Keratinocyte (primary cell): Measurements from ENCODE around the gene GOLGA7B. TPM values are rescaled to one million over a fixed set of nuclear protein-coding genes. Genes with fewer than 3 reads are reported as not detected.

Experiments used
- DNase-seq: peaks from one replicate; pipeline ENCODE4 v3.0.0-alpha.2; 2011; ENCODE audit warnings: low read depth, missing footprints, low spot score
- FAIRE-seq: peaks from 2 replicates; lab custom pipeline; 2011; peaks lifted over from hg19 to GRCh38; lab: Jason Lieb, UNC
- H2AFZ ChIP-seq: 2 replicates; pipeline ENCODE4 v1.6.0; 2012; ENCODE audit warnings: low read length, control low read depth, inconsistent platforms; ENCODE audit not compliant: control insufficient read depth
- H3K27ac ChIP-seq: 2 replicates; pipeline ENCODE4 v1.5.1; 2011; ENCODE audit warnings: low read length; ENCODE audit not compliant: control insufficient read depth, insufficient read depth
- H3K27me3 ChIP-seq: 3 replicates; pipeline ENCODE4 v1.6.0; 2011; ENCODE audit warnings: low read length; ENCODE audit not compliant: control insufficient read depth, insufficient read depth; ENCODE audit errors: extremely low read depth
- H3K36me3 ChIP-seq, 2 experiments: 2 replicates in 1 of 2; 3 replicates in 1 of 2; pipeline ENCODE4 v1.5.1; 2011; ENCODE audit warnings: low read length in 2 of 2, mild to moderate bottlenecking in 1 of 2; ENCODE audit not compliant: control insufficient read depth in 2 of 2, insufficient read depth in 2 of 2; ENCODE audit errors: extremely low read depth in 1 of 2
- H3K4me1 ChIP-seq: 3 replicates; pipeline ENCODE4 v1.5.1; 2011; ENCODE audit warnings: low read length; ENCODE audit not compliant: control insufficient read depth, insufficient read depth; ENCODE audit errors: extremely low read depth
- H3K4me2 ChIP-seq: 3 replicates; pipeline ENCODE4 v1.6.0; 2011; ENCODE audit warnings: low read depth, low read length; ENCODE audit not compliant: control insufficient read depth, insufficient read depth; ENCODE audit errors: extremely low read depth
- H3K4me3 ChIP-seq, 3 experiments: fragments of 200-600 bp in 1 of 3; sonication (generic) in 1 of 3; 2 replicates in 2 of 3; 3 replicates in 1 of 3; pipeline ENCODE4 v1.5.1; 2011 to 2016; ENCODE audit warnings: low read length in 3 of 3, mild to moderate bottlenecking in 3 of 3, control low read depth in 2 of 3, inconsistent platforms in 1 of 3, low read depth in 1 of 3, mixed read lengths in 1 of 3, mixed run types in 1 of 3, moderate library complexity in 1 of 3; ENCODE audit not compliant: control insufficient read depth in 2 of 3, insufficient read depth in 2 of 3; ENCODE audit errors: extremely low read depth in 1 of 3
- H3K79me2 ChIP-seq: 2 replicates; pipeline ENCODE4 v1.6.0; 2012; ENCODE audit warnings: low read length; ENCODE audit not compliant: control insufficient read depth, insufficient read depth
- H3K9ac ChIP-seq: 3 replicates; pipeline ENCODE4 v1.6.0; 2011; ENCODE audit warnings: low read length; ENCODE audit not compliant: control insufficient read depth, insufficient read depth; ENCODE audit errors: extremely low read depth
- H3K9me1 ChIP-seq: 3 replicates; pipeline ENCODE4 v1.6.0; 2011; ENCODE audit warnings: low read length; ENCODE audit not compliant: control insufficient read depth, insufficient read depth; ENCODE audit errors: extremely low read depth
- H3K9me3 ChIP-seq: 2 replicates; pipeline ENCODE4 v1.5.1; 2012; ENCODE audit warnings: low read depth, low read length; ENCODE audit not compliant: control insufficient read depth
- H4K20me1 ChIP-seq: 3 replicates; pipeline ENCODE4 v1.6.0; 2011; ENCODE audit warnings: low read length; ENCODE audit not compliant: control insufficient read depth, insufficient read depth; ENCODE audit errors: extremely low read depth
- EZH2 ChIP-seq: IDR thresholded peaks from one replicate; pipeline ENCODE4 v1.6.1; 2012; ENCODE audit warnings: inconsistent platforms, mild to moderate bottlenecking, low read length, moderate library complexity
- dilution Hi-C: fragments of 300-500 bp; cut with MboI; formaldehyde crosslinking; loops from one replicate; pipeline ENCODE4 v1.7.0; 2020; ENCODE audit warnings: low sequenced_read_pairs; ENCODE audit not compliant: extremely low pct_ligation_motif_present
- polyA plus RNA-seq, 5 experiments: library from polyadenylated mRNA; depleted of rRNA in 3 of 5; stranded (reverse) in 3 of 5; stranded (forward) in 1 of 5; unstranded in 1 of 5; fragments of >200 nt; gene quantifications; 1 replicate in 1 of 5; 2 replicates in 3 of 5; 3 replicates in 1 of 5; pipeline versions ENCODE4 v1.2.1 to v1.2.3, GENCODE V29; 2011 to 2012; ENCODE audit warnings: missing spikeins in 2 of 5, low read depth in 1 of 5, low replicate concordance in 1 of 5
- TF ChIP-seq, protein P1 (sequence below), 3 experiments: IDR thresholded peaks in 1 of 3; conservative IDR thresholded peaks in 1 of 3; optimal IDR thresholded peaks in 1 of 3; 2 replicates in 2 of 3; 3 replicates in 1 of 3; pipeline versions ENCODE3 to v1.5.1; 2011; ENCODE audit warnings: low read length in 3 of 3, mild to moderate bottlenecking in 3 of 3, moderate library complexity in 2 of 3, control low read depth in 1 of 3, inconsistent platforms in 1 of 3; ENCODE audit not compliant: insufficient read depth in 2 of 3; ENCODE audit errors: extremely low read depth in 1 of 3

The GOLGA7B gene
- polyA plus RNA-seq, 1 donor (not counting 4 experiments of a cell fraction or from before 2014, with no cell fraction given), result 4.9 TPM

- Histone ChIP-seq H3K36me3 (no peaks in the 10 kb centered on the region), H3K27ac (no peak overlapping the region), H3K27me3 (no peaks in the 10 kb centered on the region), H3K79me2 (no peaks in the 10 kb centered on the region), H3K9ac (no peak overlapping the region), H3K4me1 (peaks cover 18% of the 10 kb centered on the region), H3K4me3 (no peak overlapping the region), H2AFZ (no peak overlapping the region), H3K9me1 (no peaks in the 10 kb centered on the region), H3K9me3 (no peaks in the 10 kb centered on the region), H4K20me1 (no peaks in the 10 kb centered on the region), H3K4me2 (no peak overlapping the region)
- DNase-seq (no peak), FAIRE-seq (no peak)
- dilution Hi-C loops, result loop anchor here (25.0 kb wide), 1 partner anchor 112 kb away; the partner anchor contains the start of gene SFRP5
- no peak for TF ChIP-seq EZH2
- TF ChIP-seq, protein P1, sequence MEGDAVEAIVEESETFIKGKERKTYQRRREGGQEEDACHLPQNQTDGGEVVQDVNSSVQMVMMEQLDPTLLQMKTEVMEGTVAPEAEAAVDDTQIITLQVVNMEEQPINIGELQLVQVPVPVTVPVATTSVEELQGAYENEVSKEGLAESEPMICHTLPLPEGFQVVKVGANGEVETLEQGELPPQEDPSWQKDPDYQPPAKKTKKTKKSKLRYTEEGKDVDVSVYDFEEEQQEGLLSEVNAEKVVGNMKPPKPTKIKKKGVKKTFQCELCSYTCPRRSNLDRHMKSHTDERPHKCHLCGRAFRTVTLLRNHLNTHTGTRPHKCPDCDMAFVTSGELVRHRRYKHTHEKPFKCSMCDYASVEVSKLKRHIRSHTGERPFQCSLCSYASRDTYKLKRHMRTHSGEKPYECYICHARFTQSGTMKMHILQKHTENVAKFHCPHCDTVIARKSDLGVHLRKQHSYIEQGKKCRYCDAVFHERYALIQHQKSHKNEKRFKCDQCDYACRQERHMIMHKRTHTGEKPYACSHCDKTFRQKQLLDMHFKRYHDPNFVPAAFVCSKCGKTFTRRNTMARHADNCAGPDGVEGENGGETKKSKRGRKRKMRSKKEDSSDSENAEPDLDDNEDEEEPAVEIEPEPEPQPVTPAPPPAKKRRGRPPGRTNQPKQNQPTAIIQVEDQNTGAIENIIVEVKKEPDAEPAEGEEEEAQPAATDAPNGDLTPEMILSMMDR (optimal IDR thresholded peaks at IDR 0.05 in 1 of 3, IDR thresholded peaks at IDR 0.05 in 1 of 3, conservative IDR thresholded peaks at IDR 0.05 in 1 of 3; ENCODE audit: extremely low read depth in 1 of 3, insufficient read depth in 2 of 3, low read length in 3 of 3), result no peak
Measured at GRCh38 chr10:97874332-97874731, 24.7 kb downstream of the GOLGA7B start.

GRCh38 chr10:97875391-97875790, 25.7 kb downstream of the GOLGA7B start:
- Histone ChIP-seq H3K4me3 (no peak overlapping the region), H3K4me2 (no peak overlapping the region), H3K9ac (no peak overlapping the region), H3K36me3 (no peaks in the 10 kb centered on the region), H3K9me3 (no peaks in the 10 kb centered on the region), H3K27ac (no peak overlapping the region), H2AFZ (no peak overlapping the region), H3K27me3 (no peaks in the 10 kb centered on the region), H3K9me1 (no peaks in the 10 kb centered on the region), H4K20me1 (no peaks in the 10 kb centered on the region), H3K79me2 (no peaks in the 10 kb centered on the region), H3K4me1 (peaks cover 18% of the 10 kb centered on the region)
- no peak for DNase-seq
- dilution Hi-C loops, result no loop called here
- TF ChIP-seq, protein P1 (optimal IDR thresholded peaks at IDR 0.05 in 1 of 3, IDR thresholded peaks at IDR 0.05 in 1 of 3, conservative IDR thresholded peaks at IDR 0.05 in 1 of 3; ENCODE audit: extremely low read depth in 1 of 3, insufficient read depth in 2 of 3, low read length in 3 of 3), result no peak
- TF ChIP-seq EZH2, result no peak
- no peak for FAIRE-seq
